Progenitor cell of endocrine pancreas (in vitro differentiated cells): Measurements from ENCODE around the gene RAP1GAP. TPM values are rescaled to one million over a fixed set of nuclear protein-coding genes. Genes with fewer than 3 reads are reported as not detected.

Experiments used
- DNase-seq: peaks from one replicate; pipeline ENCODE4 v3.0.0; 2021; ENCODE audit warnings: low spot score; ENCODE audit not compliant: unreplicated experiment
- H3K27ac Mint-ChIP-seq: 2 replicates; pipeline ENCODE4 v1.8.0; 2021; ENCODE audit warnings: mild to moderate bottlenecking, moderate library complexity, mixed read lengths
- H3K27me3 Mint-ChIP-seq: 2 replicates; pipeline ENCODE4 v1.8.0; 2021; ENCODE audit warnings: mixed read lengths
- H3K36me3 Mint-ChIP-seq: 2 replicates; pipeline ENCODE4 v1.8.0; 2022; ENCODE audit warnings: mixed read lengths; ENCODE audit not compliant: insufficient read depth
- H3K4me1 Mint-ChIP-seq: 2 replicates; pipeline ENCODE4 v1.8.0; 2021; ENCODE audit warnings: low read depth, mixed read lengths
- H3K4me3 Mint-ChIP-seq: 2 replicates; pipeline ENCODE4 v1.8.0; 2021; ENCODE audit warnings: low read depth, mild to moderate bottlenecking, moderate library complexity, mixed read lengths
- H3K9me3 Mint-ChIP-seq: 2 replicates; pipeline ENCODE4 v1.8.0; 2021; ENCODE audit warnings: low read depth, mixed read lengths
- CTCF ChIP-seq: fragments of 200-600 bp; sonication (generic); IDR thresholded peaks from one replicate; pipeline ENCODE4 v1.5.0; 2021; ENCODE audit warnings: antibody characterized with exemption, mild to moderate bottlenecking; ENCODE audit not compliant: unreplicated experiment
- total RNA-seq: library from RNA; stranded (reverse); gene quantifications from 2 replicates; pipeline ENCODE4 v1.2.1, GENCODE V29; 2021

RAP1GAP gene
- total RNA-seq, 1 donor from 2014 or later: 15.3 TPM

DNA sequence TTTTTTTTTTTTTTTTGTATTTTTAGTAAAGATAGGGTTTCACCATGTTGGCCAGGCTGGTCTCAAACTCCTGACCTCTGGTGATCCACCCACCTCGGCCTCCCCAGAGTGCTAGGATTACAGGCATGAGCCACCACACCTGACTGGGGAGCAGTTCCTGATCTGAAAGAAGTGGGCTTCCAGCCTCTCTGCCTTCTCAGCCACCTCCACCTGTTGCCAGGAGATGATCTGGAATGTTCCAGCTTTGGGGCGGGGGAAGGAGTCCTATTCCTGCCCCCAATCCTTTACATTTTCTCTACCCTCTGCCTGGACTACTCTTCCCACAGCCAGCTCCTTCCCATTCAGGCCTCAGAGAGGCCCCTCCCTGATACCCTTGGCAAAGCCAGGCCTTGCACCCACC, 28.1 kb downstream of the RAP1GAP start:
- H3K36me3 Mint-ChIP-seq: no peaks in the 10 kb centered on the region
- DNase-seq: no peak
- H3K4me1 Mint-ChIP-seq: peaks cover 2% of the 10 kb centered on the region
- no peaks in the 10 kb centered on the region for H3K9me3 Mint-ChIP-seq
- H3K27ac Mint-ChIP-seq: no peak overlapping the region
- H3K27me3 Mint-ChIP-seq: peaks cover 28% of the 10 kb centered on the region
- H3K4me3 Mint-ChIP-seq: no peak overlapping the region
- no peak for TF ChIP-seq CTCF

DNA sequence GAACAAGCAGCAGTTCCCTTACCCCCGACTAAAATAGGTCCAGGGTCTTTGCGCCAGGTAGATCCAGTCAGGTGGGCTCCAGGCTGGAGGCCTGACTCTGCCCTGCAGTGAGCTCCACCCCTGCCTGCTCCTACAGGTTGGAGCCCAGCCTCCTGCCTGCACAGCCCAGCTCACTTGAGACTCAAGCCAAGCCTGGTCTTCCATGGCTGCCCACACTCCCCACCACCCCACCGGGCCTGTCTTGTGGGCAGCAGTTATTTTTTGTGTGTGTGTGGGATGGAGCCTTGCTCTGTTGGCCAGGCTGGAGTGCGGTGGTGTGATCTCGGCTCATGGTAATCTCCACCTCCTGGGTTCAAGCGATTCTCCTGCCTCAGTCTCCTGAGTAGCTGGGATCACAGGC, 28.5 kb downstream of the RAP1GAP start:
- no peak for TF ChIP-seq CTCF
- peaks cover 28% of the 10 kb centered on the region for H3K27me3 Mint-ChIP-seq
- no peaks in the 10 kb centered on the region for H3K9me3 Mint-ChIP-seq
- no peak for DNase-seq
- peaks cover 2% of the 10 kb centered on the region for H3K4me1 Mint-ChIP-seq
- H3K36me3 Mint-ChIP-seq: no peaks in the 10 kb centered on the region
- H3K27ac Mint-ChIP-seq: no peak overlapping the region
- no peak overlapping the region for H3K4me3 Mint-ChIP-seq

DNA sequence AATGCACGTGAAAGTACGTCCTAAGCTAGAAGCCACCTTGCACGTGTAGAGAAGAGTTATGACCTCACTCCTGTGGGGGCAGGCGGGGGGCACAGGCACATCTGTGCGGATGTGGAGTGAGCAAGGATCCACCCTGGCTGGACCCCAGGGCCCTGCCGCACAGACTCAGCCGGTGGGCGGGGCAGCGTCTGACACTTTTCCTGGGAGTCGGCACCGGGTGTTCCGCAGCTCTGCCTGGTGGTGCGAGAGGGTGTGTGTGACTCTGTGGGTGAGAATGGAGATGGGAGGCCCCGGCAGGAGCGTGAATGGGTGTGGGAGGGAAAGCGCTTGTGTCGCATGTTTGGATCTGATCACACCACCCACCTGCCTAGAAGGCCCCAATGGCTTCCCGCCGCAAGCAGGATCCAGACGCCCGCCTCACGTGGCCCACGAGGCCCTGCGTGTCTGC, 29.5 kb downstream of the RAP1GAP start:
- Mint-ChIP-seq H3K9me3 (no peaks in the 10 kb centered on the region), H3K27me3 (peaks cover 30% of the 10 kb centered on the region), H3K27ac (no peak overlapping the region)

DNA sequence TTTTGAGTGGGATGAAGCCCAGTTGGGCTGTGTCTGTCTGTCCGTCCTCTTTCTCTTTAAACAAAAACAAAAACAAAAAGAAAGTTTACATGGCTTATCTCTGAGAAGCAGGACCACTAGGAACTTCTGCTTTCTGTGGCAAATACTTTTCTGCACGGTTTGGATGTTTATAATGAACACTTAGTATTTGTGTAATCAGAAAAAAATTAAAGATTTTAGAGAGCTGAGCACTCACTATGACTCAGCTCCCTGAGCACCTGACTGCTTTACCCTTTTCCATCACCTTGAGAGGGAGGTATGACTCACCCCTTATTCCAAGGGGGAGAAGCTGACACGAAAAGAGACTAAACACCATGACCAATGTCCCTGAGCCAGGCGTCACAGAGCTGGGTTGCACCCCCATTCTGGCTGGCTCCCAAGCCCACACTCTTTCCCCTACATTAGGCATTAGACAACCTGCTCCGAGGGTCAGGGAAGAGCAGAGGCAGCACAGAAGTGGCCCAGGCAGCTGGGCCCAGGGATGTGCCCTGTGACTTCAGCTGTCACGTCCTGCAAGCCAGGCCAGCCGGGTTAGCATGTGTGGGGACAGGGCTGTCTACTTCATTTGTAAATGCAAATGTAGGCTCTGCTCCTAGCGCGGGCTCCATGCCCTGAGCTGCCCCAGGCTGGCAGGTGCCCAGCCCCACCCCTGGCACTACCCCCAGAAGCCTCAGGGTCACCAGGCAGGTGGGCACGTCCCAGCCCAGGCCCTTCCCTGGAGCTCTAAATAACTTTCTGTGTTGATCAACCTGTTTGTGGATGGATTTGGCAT, 30.4 kb downstream of the RAP1GAP start:
- H3K27me3 Mint-ChIP-seq: peaks cover 31% of the 10 kb centered on the region
- no peak overlapping the region for H3K27ac Mint-ChIP-seq
- peaks cover 2% of the 10 kb centered on the region for H3K4me1 Mint-ChIP-seq
- DNase-seq: no peak
- H3K4me3 Mint-ChIP-seq: no peak overlapping the region
- H3K9me3 Mint-ChIP-seq: no peaks in the 10 kb centered on the region
- no peak for TF ChIP-seq CTCF
- H3K36me3 Mint-ChIP-seq: no peaks in the 10 kb centered on the region

More for the DNA sequence above, 29.5 kb downstream of the RAP1GAP start:
- no peak for TF ChIP-seq CTCF
- Mint-ChIP-seq H3K4me3 (no peak overlapping the region), H3K4me1 (peaks cover 2% of the 10 kb centered on the region), H3K36me3 (no peaks in the 10 kb centered on the region)
- no peak for DNase-seq

GRCh38 chr1:21637514-21637913, 31.6 kb downstream of the RAP1GAP start:
- Mint-ChIP-seq H3K36me3 (no peaks in the 10 kb centered on the region), H3K27ac (no peak overlapping the region), H3K9me3 (no peaks in the 10 kb centered on the region), H3K4me1 (peaks cover 2% of the 10 kb centered on the region), H3K4me3 (no peak overlapping the region), H3K27me3 (peaks cover 27% of the 10 kb centered on the region)
- DNase-seq: no peak
- no peak for TF ChIP-seq CTCF
